RWPE1 (cell line): ENCODE data around the gene C7orf25.

Source experiments
- CTCF ChIA-PET: fragments of 350-600 bp; sonication (Branson Sonifier 250); formaldehyde crosslinking; extraction: SDS; loops from one replicate; lab custom pipeline; 2021; lab: Yijun Ruan, JAX
- POLR2A ChIA-PET: fragments of 400-600 bp; formaldehyde crosslinking; extraction: SDS; loops from one replicate; lab custom pipeline; 2020; ENCODE audit warnings: antibody characterized with exemption; ENCODE audit not compliant: low non-redundant PET; lab: Yijun Ruan, JAX
- DNase-seq: peaks from one replicate; pipeline ENCODE4 v3.0.0; 2012; ENCODE audit warnings: low spot score
- H3K27ac ChIP-seq: fragments of 450-650 bp; 2 replicates; pipeline ENCODE4 v1.5.1; 2017
- TF ChIP-seq, protein P1 (sequence below): fragments of 450-650 bp; conservative IDR thresholded peaks from 2 replicates; pipeline ENCODE4 v1.5.1; 2017; ENCODE audit warnings: low read depth, mild to moderate bottlenecking

Gene C7orf25

DNA sequence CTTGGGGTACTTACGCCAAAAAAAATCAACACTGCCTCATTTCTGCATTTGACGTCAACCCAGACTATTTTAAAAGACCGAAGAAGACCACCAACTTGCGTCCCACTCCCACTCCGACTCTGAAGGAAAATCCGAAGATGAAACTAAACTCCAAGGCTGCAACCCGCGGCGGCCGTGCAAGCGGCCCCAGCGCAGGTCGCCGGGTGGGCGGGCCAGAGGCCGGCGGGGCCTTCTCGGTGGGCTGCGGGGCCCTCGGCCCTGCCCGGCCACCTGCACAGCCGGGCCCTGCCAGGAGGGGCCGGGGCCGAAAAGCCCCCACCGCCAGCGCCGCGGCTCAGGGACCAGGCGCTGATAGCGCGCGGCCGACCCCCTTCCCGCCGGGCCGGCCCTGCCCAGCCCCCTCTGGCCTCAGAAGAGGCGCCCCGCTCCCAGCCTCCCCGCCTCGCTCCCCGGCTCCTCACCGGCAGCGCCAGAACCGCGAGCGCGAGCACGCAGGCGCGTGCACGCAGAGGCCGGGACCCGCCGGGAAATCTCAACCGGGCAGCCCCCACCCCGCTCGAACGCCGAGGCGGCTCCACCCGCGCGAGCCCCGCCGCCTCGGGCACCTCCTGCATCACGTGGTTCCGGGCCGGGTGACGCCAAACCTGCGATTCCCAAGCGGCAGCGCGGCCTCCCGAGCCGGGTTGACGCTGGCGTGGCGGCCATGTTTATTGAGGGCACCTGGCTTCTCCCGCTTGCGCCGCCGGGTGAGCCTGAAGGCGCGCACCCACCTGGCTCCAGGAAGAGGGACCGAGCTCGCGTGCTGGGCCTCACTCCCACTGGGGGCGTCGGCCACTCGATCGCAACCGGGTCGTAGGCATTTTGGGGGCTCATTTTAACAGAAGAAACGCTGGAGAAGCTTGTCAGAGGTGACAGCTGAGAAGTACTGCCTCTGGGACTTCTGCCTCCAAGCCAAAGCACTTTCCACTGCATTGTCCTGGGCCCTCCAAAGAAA, at the start of gene C7orf25:
TSS of gene C7orf25 (minus strand) at position 617 of the 994 bp plus-strand sequence. CDS start 1,170 bp downstream, outside the sequence.
- CTCF ChIA-PET = no interaction called here
- H3K27ac ChIP-seq = peak within 1 kb of the TSS; percentile 80

DNA sequence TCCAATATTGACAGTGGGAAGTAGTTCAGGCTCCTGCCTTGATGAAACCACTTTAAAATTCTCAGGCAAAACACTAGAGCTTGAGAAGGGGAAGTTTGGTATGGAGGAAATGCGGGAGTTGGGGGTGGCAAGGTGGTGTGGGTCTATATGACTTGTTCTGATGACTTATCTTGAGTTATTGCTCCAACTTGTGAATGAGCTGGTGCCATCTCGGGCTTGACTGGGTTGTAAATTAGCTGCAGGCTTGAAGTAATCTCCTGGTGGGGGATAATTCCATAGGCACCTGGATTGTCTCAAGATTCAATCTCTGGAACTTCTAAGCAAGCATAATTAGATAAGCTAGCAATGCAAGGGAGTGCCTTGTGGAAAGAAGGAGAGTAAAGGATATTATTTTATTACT, 49.3 kb upstream of the C7orf25 start:
- POLR2A ChIA-PET = no interaction called here

More for the DNA sequence above, at the start of gene C7orf25:
- TF ChIP-seq, protein P1, sequence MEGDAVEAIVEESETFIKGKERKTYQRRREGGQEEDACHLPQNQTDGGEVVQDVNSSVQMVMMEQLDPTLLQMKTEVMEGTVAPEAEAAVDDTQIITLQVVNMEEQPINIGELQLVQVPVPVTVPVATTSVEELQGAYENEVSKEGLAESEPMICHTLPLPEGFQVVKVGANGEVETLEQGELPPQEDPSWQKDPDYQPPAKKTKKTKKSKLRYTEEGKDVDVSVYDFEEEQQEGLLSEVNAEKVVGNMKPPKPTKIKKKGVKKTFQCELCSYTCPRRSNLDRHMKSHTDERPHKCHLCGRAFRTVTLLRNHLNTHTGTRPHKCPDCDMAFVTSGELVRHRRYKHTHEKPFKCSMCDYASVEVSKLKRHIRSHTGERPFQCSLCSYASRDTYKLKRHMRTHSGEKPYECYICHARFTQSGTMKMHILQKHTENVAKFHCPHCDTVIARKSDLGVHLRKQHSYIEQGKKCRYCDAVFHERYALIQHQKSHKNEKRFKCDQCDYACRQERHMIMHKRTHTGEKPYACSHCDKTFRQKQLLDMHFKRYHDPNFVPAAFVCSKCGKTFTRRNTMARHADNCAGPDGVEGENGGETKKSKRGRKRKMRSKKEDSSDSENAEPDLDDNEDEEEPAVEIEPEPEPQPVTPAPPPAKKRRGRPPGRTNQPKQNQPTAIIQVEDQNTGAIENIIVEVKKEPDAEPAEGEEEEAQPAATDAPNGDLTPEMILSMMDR = no peak
- DNase-seq = peak; percentile 95
- POLR2A ChIA-PET = no interaction called here

DNA sequence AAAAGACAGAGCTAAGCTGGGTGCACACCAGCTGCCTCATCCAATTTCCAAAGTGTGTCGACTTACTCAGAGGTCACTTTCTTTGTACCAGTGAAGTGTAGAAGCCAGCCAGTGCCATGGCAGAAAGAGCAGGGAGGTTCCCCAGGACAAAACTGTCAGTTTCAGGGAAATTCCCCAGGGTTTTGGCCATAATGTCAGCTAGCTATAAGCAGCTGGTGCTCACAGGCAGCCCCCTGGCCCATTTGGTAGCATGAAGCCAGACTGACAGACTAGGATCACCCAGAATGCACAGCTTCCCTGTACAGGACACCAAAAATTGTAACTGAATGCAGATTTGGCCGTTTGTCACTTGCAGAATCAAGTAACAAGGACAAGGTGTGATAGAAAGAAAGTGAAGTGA, 48.9 kb upstream of the C7orf25 start:
- CTCF ChIA-PET = interaction anchor here (0.6 to 1.9 kb wide), 4 partner anchors 20 to 1128 kb away, joined by 3 to 7 read pairs (median 4); no protein-coding TSS in a partner anchor
- H3K27ac ChIP-seq = no peak overlapping the region
- no peak for DNase-seq
- POLR2A ChIA-PET = no interaction called here
- TF ChIP-seq, protein P1 = no peak

More for the DNA sequence above, 49.3 kb upstream of the C7orf25 start:
- no peak for DNase-seq
- TF ChIP-seq, protein P1 = no peak
- no peak overlapping the region for H3K27ac ChIP-seq
- CTCF ChIA-PET = interaction anchor here (0.7 to 1.9 kb wide), 3 partner anchors 20 to 300 kb away, joined by 3 to 7 read pairs (median 6); no protein-coding TSS in a partner anchor

DNA sequence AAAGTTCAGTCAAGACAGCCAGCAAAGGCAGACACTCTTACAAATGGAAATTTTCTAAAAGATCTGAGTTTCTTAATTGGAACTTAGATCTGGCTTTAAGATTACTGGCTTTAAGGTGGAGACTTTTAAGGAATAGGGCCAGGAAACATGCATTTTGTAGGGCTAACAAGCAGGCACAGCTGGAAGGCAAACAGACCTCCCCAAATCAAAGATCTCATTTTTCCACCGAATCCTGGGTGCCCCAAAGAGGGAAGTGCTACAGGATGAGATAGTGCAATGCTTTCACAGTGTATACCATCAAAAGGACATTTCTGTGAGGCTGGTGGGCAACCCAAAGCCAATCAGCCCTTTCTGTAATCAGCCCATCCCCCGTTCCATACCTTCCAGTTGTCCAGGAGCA, 47.7 kb upstream of the C7orf25 start:
- CTCF ChIA-PET = interaction anchor here (0.6 to 1.9 kb wide), 3 partner anchors 19 to 111 kb away, joined by 3 to 6 read pairs (median 3); no protein-coding TSS in a partner anchor
- TF ChIP-seq, protein P1 = no peak
- POLR2A ChIA-PET = no interaction called here
- no peak for DNase-seq
- no peak overlapping the region for H3K27ac ChIP-seq

DNA sequence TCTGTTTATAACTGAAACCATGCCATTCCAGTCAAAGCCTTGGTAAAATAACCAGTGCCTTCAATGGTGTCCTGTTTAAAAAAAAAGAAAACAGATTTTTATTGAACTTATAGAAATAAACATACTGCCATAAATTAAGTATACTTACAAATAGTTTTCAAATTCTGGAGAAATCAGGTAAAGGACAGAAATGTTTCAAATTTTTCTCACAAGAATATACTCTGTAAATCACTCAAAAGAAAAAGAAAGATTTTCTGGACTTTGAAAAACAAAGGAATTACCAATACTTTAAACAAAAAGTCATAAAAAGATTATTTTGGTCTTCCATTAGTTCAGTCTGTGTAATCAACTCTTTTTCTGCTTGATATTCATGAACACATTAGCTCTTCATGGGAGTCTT, 44.2 kb upstream of the C7orf25 start:
- CTCF ChIA-PET = interaction anchor here (0.6 to 0.7 kb wide), 2 partner anchors 15 to 82 kb away, joined by 4 to 6 read pairs; no protein-coding TSS in a partner anchor
- POLR2A ChIA-PET = no interaction called here

DNA sequence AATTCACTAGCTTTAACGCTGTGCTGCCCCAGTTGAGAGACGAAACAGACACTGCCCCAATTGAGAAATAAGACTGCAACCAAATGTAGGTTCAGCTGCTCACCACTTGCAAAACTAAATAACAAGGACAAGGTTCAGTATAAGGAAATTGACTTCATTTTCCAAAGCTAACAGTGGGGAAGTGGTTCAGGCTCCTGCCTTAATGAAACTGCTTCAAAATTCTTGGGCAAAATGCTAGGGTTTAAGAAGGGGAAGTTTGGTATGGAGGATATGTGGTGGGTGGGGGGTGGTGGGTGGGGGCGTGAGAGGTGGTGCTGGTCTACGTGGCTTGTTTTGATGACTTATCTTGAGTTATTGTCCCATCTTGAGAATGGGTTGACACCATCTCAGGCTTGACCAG, 42.1 kb upstream of the C7orf25 start:
- H3K27ac ChIP-seq = no peak overlapping the region
- POLR2A ChIA-PET = no interaction called here
- no peak for DNase-seq
- CTCF ChIA-PET = interaction anchor here (0.8 kb wide), 1 partner anchor 767 kb away, joined by 3 read pairs; no protein-coding TSS in a partner anchor
- TF ChIP-seq, protein P1 = no peak

More for the DNA sequence above, 44.2 kb upstream of the C7orf25 start:
- no peak for DNase-seq
- H3K27ac ChIP-seq = no peak overlapping the region
- TF ChIP-seq, protein P1 = no peak
